ENCODE data around the gene DNAH2. TPM values are rescaled to one million over a fixed set of nuclear protein-coding genes. Genes with fewer than 3 reads are reported as not detected.

DNAH2 gene
- total and polyA plus RNA-seq, 2 experiments from 2014 or later = 0.38 TPM; not detected in 1

DNA sequence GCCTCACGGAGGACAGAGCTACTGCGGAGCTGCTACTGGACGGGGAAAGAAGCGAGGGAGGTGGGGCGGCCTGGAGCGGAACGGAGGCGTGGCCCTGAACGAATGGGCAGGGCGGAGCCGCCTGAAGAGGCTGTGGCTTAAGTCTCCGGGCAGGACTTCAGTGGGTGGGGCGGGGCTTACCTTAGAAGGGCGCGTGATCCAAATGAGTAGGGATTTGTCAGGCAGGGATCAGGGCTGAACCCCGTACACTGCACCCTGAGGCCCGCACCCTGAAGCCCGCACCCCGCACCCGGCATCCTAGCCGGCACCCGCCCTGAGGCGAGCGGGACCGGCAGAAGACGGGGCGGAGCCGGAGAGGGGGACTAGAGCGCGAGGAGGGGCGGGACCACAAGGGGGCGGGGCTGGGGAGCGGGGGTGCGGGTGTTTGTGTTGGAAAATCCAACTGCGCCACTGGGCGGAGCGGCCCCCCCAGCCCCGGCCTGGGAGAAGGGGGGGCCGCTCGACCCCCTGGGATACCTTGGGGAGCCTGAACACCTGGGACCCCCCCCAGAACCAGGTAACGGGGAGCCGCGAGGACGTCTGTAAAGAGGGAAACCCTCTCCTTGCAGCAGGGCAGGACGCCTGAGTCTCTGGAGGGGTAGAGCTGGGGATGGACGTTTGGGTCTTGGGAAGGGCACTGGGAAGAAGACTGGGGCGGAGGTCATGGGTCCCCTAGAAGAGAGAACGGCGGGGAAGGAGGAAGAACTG lies 116.4 kb downstream of the DNAH2 start, which contains the start of gene KDM6B:
Gene KDM6B (plus strand): TSS at position 423 of the 747 bp plus-strand sequence. CDS start 11,338 bp downstream, outside the sequence.
- Histone ChIP-seq H3K9me2 (ENCODE audit: insufficient read depth) (no peaks in the 10 kb centered on the region), H2AFZ (peak within 1 kb of the TSS; percentile 93), H3K79me2 (replicated peaks; ENCODE audit: insufficient read depth) (no peaks in the 10 kb centered on the region), H3F3A (replicated peaks; ENCODE audit: low read depth) (peaks cover 19% of the 10 kb centered on the region; the same call in 1 of the 2 replicates), H3K4me3 (peak within 1 kb of the TSS; percentile 95), H3K36me3 (ENCODE audit: insufficient read depth) (no peaks in the 10 kb centered on the region), H3K27me3 (ENCODE audit: insufficient read depth) (peaks cover 69% of the 10 kb centered on the region), H3K4me1 (ENCODE audit: insufficient read depth) (peaks cover 20% of the 10 kb centered on the region), H3K4me2 (peak within 1 kb of the TSS; percentile 100), H4K20me1 (replicated peaks; ENCODE audit: insufficient read depth) (no peaks in the 10 kb centered on the region; the same call in 1 of the 2 replicates), H3K27ac (ENCODE audit: low read depth) (no peak within 1 kb of the TSS)
- DNase-seq (ENCODE audit: low spot score) (peak; percentile 97), ATAC-seq (peak; percentile 52)
- Mint-ChIP-seq H3K36me3 (ENCODE audit: low read depth) (no peaks in the 10 kb centered on the region), H3K4me3 (peak within 1 kb of the TSS; percentile 93), H3K27me3 (ENCODE audit: insufficient read depth, low read depth, poor library complexity) (peaks cover 52% of the 10 kb centered on the region), H3K4me1 (peaks cover 22% of the 10 kb centered on the region), H3K9me3 (no peaks in the 10 kb centered on the region; the same call in 2 of the 3 replicates), H3K27ac (peak within 1 kb of the TSS; percentile 94)
- TF ChIP-seq, protein P1, sequence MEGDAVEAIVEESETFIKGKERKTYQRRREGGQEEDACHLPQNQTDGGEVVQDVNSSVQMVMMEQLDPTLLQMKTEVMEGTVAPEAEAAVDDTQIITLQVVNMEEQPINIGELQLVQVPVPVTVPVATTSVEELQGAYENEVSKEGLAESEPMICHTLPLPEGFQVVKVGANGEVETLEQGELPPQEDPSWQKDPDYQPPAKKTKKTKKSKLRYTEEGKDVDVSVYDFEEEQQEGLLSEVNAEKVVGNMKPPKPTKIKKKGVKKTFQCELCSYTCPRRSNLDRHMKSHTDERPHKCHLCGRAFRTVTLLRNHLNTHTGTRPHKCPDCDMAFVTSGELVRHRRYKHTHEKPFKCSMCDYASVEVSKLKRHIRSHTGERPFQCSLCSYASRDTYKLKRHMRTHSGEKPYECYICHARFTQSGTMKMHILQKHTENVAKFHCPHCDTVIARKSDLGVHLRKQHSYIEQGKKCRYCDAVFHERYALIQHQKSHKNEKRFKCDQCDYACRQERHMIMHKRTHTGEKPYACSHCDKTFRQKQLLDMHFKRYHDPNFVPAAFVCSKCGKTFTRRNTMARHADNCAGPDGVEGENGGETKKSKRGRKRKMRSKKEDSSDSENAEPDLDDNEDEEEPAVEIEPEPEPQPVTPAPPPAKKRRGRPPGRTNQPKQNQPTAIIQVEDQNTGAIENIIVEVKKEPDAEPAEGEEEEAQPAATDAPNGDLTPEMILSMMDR (conservative IDR thresholded peaks at IDR 0.05; ENCODE audit: low read depth in 2 of 2) = no peak
- no peak for TF ChIP-seq EZH2phosphoT487 (IDR thresholded peaks at IDR 0.05; ENCODE audit: unreplicated experiment)
- no peak for TF ChIP-seq REST (IDR thresholded peaks at IDR 0.05; ENCODE audit: unreplicated experiment)
- no peak for TF ChIP-seq ZNF331 (CRISPR knock-in tag; IDR thresholded peaks at IDR 0.05; ENCODE audit: low read depth)
- no peak for TF ChIP-seq ZNF114 (CRISPR knock-in tag; IDR thresholded peaks at IDR 0.05)

DNA sequence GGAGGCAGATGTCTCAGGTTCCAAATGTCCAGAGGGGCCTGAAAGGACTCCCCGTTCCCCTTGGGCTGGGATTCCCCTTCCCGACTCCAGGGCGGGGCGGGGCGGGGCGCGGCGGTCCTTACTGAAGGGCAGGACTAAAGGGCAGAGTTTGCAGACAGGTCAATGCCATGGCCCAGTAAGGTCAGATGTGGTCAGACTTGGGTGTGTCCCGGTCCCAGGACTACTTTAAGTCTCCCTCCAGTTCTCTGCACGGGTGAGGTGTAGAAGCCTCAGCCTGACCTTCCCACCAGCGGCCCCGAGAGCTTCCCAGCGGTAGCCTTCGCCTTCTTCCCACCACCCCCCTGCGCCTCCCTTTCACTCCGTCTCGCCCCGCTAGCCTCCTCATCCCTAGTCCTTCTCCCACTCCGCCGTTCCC lies 117.0 kb downstream of the DNAH2 start:
- Histone ChIP-seq H3K4me2 (peak overlapping the region; percentile 100), H3F3A (replicated peaks; ENCODE audit: low read depth) (peaks cover 22% of the 10 kb centered on the region; the same call in 1 of the 2 replicates), H3K27ac (ENCODE audit: low read depth) (no peak overlapping the region), H3K36me3 (ENCODE audit: insufficient read depth) (no peaks in the 10 kb centered on the region), H3K4me1 (ENCODE audit: insufficient read depth) (peaks cover 23% of the 10 kb centered on the region), H3K79me2 (replicated peaks; ENCODE audit: insufficient read depth) (no peaks in the 10 kb centered on the region), H4K20me1 (replicated peaks; ENCODE audit: insufficient read depth) (no peaks in the 10 kb centered on the region; the same call in 1 of the 2 replicates), H3K27me3 (ENCODE audit: insufficient read depth) (peaks cover 72% of the 10 kb centered on the region), H3K4me3 (peak overlapping the region; percentile 95), H3K9me2 (ENCODE audit: insufficient read depth) (no peaks in the 10 kb centered on the region), H2AFZ (no peak overlapping the region; the same call in 1 of the 2 replicates)
- peaks cover 58% of the 10 kb centered on the region for H3K27me3 Mint-ChIP-seq (ENCODE audit: insufficient read depth, low read depth, poor library complexity)
- H3K4me1 Mint-ChIP-seq = peaks cover 28% of the 10 kb centered on the region
- ATAC-seq (no peak; the same call in 2 of the 3 replicates), DNase-seq (ENCODE audit: low spot score) (peak; percentile 48)
- peak overlapping the region; percentile 93 for H3K4me3 Mint-ChIP-seq
- no peaks in the 10 kb centered on the region for H3K36me3 Mint-ChIP-seq (ENCODE audit: low read depth)
- no peaks in the 10 kb centered on the region; the same call in 2 of the 3 replicates for H3K9me3 Mint-ChIP-seq
- peak overlapping the region; percentile 94; the same call in 1 of the 2 replicates for H3K27ac Mint-ChIP-seq
- TF ChIP-seq, protein P2, sequence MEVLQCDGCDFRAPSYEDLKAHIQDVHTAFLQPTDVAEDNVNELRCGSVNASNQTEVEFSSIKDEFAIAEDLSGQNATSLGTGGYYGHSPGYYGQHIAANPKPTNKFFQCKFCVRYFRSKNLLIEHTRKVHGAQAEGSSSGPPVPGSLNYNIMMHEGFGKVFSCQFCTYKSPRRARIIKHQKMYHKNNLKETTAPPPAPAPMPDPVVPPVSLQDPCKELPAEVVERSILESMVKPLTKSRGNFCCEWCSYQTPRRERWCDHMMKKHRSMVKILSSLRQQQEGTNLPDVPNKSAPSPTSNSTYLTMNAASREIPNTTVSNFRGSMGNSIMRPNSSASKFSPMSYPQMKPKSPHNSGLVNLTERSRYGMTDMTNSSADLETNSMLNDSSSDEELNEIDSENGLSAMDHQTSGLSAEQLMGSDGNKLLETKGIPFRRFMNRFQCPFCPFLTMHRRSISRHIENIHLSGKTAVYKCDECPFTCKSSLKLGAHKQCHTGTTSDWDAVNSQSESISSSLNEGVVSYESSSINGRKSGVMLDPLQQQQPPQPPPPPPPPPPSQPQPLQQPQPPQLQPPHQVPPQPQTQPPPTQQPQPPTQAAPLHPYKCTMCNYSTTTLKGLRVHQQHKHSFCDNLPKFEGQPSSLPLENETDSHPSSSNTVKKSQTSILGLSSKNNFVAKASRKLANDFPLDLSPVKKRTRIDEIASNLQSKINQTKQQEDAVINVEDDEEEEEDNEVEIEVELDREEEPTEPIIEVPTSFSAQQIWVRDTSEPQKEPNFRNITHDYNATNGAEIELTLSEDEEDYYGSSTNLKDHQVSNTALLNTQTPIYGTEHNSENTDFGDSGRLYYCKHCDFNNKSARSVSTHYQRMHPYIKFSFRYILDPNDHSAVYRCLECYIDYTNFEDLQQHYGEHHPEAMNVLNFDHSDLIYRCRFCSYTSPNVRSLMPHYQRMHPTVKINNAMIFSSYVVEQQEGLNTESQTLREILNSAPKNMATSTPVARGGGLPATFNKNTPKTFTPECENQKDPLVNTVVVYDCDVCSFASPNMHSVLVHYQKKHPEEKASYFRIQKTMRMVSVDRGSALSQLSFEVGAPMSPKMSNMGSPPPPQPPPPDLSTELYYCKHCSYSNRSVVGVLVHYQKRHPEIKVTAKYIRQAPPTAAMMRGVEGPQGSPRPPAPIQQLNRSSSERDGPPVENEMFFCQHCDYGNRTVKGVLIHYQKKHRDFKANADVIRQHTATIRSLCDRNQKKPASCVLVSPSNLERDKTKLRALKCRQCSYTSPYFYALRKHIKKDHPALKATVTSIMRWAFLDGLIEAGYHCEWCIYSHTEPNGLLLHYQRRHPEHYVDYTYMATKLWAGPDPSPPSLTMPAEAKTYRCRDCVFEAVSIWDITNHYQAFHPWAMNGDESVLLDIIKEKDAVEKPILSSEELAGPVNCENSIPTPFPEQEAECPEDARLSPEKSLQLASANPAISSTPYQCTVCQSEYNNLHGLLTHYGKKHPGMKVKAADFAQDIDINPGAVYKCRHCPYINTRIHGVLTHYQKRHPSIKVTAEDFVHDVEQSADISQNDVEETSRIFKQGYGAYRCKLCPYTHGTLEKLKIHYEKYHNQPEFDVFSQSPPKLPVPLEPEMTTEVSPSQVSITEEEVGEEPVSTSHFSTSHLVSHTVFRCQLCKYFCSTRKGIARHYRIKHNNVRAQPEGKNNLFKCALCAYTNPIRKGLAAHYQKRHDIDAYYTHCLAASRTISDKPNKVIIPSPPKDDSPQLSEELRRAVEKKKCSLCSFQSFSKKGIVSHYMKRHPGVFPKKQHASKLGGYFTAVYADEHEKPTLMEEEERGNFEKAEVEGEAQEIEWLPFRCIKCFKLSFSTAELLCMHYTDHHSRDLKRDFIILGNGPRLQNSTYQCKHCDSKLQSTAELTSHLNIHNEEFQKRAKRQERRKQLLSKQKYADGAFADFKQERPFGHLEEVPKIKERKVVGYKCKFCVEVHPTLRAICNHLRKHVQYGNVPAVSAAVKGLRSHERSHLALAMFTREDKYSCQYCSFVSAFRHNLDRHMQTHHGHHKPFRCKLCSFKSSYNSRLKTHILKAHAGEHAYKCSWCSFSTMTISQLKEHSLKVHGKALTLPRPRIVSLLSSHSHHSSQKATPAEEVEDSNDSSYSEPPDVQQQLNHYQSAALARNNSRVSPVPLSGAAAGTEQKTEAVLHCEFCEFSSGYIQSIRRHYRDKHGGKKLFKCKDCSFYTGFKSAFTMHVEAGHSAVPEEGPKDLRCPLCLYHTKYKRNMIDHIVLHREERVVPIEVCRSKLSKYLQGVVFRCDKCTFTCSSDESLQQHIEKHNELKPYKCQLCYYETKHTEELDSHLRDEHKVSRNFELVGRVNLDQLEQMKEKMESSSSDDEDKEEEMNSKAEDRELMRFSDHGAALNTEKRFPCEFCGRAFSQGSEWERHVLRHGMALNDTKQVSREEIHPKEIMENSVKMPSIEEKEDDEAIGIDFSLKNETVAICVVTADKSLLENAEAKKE (CRISPR knock-in tag; IDR thresholded peaks at IDR 0.05) = no peak
- TF ChIP-seq NANOG (IDR thresholded peaks at IDR 0.05; ENCODE audit: borderline replicate concordance) (no peak), EZH2phosphoT487 (IDR thresholded peaks at IDR 0.05; ENCODE audit: unreplicated experiment) (no peak), ZNF331 (CRISPR knock-in tag; IDR thresholded peaks at IDR 0.05; ENCODE audit: low read depth) (no peak), POLR2AphosphoS5 (IDR thresholded peaks at IDR 0.05; ENCODE audit: low read depth) (no peak)

Measured in GM23338 (cell line).